OCI-M2 (cell line): ENCODE measurements around the gene PPARA.

Source experiments
- DNase-seq: peaks from one replicate; lab custom pipeline; 2025; ENCODE audit not compliant: unreplicated experiment; lab: John Stamatoyannopoulos, UW

PPARA gene

GRCh38 chr22:46142548-46143490 lies 7.5 kb upstream of the PPARA start:
- no peak for DNase-seq

- DNase-seq: no peak
Observed at GRCh38 chr22:46143491-46144147, 6.7 kb upstream of the PPARA start.

- DNase-seq: no peak
Observed at GRCh38 chr22:46145361-46145851, 4.9 kb upstream of the PPARA start.

GRCh38 chr22:46145896-46146295 lies 4.4 kb upstream of the PPARA start:
- no peak for DNase-seq

- no peak for DNase-seq
Observed at GRCh38 chr22:46146329-46146728, 4.0 kb upstream of the PPARA start.

GRCh38 chr22:46147061-46147460 lies 3.3 kb upstream of the PPARA start:
- DNase-seq: no peak

- no peak for DNase-seq
Observed at GRCh38 chr22:46147471-46148267, 2.7 kb upstream of the PPARA start.

GRCh38 chr22:46148336-46148735 lies 2.0 kb upstream of the PPARA start:
- DNase-seq: no peak

- no peak for DNase-seq
Observed at GRCh38 chr22:46148816-46149511, 1.4 kb upstream of the PPARA start.

- no peak for DNase-seq
Observed at GRCh38 chr22:46149512-46150033, 753 bp upstream of the PPARA start.

- no peak for DNase-seq
Observed at GRCh38 chr22:46150655-46151477, 540 bp downstream of the PPARA start.

- no peak for DNase-seq
Observed at GRCh38 chr22:46153930-46154329, 3.6 kb downstream of the PPARA start.

- DNase-seq: no peak
Observed at GRCh38 chr22:46156031-46156430, 5.7 kb downstream of the PPARA start.

- DNase-seq: no peak
Observed at GRCh38 chr22:46158283-46158682, 8.0 kb downstream of the PPARA start.

- no peak for DNase-seq
Observed at GRCh38 chr22:46159212-46159611, 8.9 kb downstream of the PPARA start.

- DNase-seq: no peak
Observed at GRCh38 chr22:46159777-46160176, 9.5 kb downstream of the PPARA start.

- no peak for DNase-seq
Observed at GRCh38 chr22:46162285-46162684, 12.0 kb downstream of the PPARA start.

GRCh38 chr22:46162771-46163556 lies 12.6 kb downstream of the PPARA start:
- DNase-seq: no peak

GRCh38 chr22:46163557-46163888 lies 13.2 kb downstream of the PPARA start:
- DNase-seq: no peak
